Stimulated activated CD8-positive, alpha-beta memory T cell treated with anti-CD3 and anti-CD28 coated beads, Interleukin-7, amount 100 ng/mL, for 24 hours (primary cell): Measurements from ENCODE around the gene NBEA.
A peak's percentile ranks its signal among the peaks of the same experiment; 100 is the strongest.
"Not testable (repeated sequence)": the region's sequence is repeated elsewhere in the genome, so short reads cannot be mapped to it uniquely, and the experiment has no call there.

Experiments used
- DNase-seq: peaks from one replicate; pipeline ENCODE4 v3.0.0-alpha.2; 2020; ENCODE audit warnings: low read depth

The NBEA gene, protein sequence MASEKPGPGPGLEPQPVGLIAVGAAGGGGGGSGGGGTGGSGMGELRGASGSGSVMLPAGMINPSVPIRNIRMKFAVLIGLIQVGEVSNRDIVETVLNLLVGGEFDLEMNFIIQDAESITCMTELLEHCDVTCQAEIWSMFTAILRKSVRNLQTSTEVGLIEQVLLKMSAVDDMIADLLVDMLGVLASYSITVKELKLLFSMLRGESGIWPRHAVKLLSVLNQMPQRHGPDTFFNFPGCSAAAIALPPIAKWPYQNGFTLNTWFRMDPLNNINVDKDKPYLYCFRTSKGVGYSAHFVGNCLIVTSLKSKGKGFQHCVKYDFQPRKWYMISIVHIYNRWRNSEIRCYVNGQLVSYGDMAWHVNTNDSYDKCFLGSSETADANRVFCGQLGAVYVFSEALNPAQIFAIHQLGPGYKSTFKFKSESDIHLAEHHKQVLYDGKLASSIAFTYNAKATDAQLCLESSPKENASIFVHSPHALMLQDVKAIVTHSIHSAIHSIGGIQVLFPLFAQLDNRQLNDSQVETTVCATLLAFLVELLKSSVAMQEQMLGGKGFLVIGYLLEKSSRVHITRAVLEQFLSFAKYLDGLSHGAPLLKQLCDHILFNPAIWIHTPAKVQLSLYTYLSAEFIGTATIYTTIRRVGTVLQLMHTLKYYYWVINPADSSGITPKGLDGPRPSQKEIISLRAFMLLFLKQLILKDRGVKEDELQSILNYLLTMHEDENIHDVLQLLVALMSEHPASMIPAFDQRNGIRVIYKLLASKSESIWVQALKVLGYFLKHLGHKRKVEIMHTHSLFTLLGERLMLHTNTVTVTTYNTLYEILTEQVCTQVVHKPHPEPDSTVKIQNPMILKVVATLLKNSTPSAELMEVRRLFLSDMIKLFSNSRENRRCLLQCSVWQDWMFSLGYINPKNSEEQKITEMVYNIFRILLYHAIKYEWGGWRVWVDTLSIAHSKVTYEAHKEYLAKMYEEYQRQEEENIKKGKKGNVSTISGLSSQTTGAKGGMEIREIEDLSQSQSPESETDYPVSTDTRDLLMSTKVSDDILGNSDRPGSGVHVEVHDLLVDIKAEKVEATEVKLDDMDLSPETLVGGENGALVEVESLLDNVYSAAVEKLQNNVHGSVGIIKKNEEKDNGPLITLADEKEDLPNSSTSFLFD (N-terminal part only)

DNA sequence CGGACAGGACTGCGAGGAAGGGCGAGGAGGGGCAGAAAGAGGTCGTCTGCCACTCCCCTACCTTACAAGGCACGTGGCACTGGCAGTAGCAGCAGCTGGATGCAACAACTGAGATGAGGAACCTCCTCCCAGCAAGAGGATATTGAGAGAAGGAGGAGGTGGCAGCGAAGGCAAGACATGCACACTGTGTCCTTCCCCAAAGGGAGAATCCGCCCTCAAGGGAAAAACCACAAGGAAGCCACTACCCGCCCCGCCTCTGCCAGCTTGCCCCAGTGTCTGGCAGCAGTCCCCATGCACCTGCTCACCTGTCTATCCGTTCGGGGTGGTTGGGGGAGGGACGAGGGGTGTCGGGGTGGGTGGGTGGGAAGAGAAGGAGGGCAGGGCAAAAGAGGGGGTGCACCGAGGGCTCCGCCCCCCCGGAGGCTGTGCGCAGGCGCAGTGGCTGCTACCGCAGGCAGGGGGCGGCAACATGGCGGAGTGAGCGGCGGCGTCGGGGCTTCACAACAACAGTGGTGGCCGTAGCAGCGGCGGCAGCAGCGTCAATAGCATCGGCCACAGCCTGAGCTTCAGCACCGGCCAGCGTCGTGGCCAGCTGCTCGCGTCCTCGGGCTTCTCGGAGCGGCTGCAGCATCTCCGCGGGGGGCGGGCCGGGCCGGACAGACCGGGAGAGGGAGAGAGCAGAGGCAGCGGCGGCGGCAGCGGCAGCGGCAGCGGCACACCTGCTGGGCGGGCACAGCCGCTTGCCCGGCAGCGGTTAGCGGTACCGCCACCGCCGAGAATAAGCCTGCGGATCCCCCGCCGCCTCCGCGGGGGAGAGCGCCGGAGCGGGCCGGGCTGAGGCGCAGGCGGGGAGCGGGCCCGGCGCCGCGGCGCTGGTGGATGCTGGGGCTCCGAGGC, at the start of gene NBEA:
Gene NBEA, plus strand, starts transcription at position 436 of the 897 bp plus-strand sequence. CDS start 551 bp downstream, outside the sequence.
- DNase-seq: peak; percentile 55

DNA sequence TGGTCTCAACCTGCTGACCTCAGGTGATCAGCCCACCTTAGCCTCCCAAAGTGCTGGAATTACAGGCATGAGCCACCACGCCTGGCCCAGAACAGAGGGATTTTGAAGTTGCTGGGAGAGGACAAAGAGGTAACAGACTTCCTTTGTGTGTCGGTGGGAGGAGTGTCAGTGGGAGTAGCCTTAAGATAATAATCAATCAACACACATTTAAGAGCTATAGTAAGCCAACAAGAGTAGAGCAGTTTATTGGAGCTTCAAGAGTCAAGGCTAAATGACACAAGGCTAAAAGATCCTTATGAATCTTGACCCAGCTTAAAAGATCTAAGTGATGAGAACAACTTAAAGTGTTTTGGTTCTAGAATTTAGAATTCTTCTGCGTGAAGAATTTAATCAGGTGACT, 47.3 kb upstream of the NBEA start:
- no peak for DNase-seq

DNA sequence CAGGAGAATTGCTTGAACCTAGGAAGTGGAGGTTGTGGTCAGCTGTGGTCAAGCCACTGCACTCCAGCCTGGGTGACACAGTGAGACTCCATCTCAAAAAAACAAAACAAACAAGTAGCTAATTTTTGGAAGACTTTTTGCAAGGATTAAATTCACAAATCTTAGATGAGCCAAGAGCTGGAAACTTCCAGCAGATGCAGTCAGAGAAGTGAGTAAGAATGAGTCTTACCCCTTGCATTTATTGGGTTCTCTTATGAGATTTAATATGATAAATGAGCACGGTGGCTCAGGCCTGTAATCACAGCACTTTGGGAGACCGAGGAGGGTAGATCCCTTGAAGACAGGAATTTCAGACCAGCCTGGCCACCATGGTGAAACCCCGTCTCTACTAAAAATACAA, 44.9 kb upstream of the NBEA start:
- DNase-seq: no peak

DNA sequence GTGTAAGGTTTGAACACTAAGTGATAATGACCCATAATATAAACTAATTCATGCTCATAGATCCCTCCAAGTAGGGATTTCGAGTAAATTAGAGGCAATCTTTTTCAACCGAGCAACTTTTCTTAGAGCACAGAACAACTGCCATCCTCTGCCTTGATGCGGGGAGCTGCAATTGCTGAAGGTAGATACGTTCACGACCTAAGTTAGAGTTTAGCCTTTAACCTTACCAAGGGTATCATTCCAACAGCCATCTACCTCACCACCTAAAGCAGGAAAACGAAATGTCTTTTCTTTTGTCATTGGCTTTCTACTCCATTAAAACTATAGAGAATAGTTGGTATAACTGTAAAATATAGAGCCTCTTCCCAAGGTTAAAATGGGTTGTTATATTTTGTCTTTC, 42.2 kb upstream of the NBEA start:
- no peak for DNase-seq

GRCh38 chr13:34900288-34900739, 41.8 kb upstream of the NBEA start:
- DNase-seq: no peak

- no peak for DNase-seq
These were observed 40.5 kb upstream of the NBEA start for GRCh38 chr13:34901572-34901971.

DNA sequence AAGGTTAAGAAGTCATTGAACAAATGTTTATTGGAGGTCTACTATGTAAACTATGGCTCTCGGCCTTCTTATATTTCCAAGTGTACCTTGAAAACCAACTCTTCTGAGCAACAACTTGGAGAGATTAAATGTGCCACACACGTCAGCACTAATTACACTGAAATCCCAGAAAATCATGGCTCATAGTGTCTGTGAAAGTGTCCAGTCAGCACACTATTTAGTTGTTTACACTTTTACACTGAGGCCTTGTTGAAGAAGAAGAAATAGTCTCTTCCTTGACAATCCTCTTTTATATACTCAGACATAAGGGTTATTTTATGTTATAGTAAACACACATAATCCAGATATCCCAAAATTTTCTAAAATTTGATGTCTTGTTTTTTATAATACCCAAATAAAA, 30.9 kb upstream of the NBEA start:
- DNase-seq: no peak

- DNase-seq: no peak
These were observed 29.0 kb upstream of the NBEA start for GRCh38 chr13:34913040-34913439.

DNA sequence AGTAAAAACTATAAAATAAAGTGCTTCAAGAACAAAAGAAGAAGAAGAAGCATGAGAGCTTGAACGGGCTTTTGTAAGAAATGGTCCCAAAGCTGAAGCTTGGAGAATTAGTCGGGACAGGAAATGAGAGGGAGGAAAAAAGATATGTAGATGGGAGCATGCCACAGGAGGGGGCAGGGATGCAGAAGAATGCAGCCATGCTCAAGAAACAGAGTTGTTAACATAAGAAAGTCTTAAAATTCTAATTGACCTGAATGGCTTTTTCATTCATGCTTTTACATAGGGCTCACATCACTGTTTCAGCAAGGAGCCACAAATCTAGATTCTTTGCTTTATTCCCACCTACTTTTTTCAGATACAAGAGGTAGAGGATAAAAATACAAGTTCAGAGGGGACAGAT, 27.7 kb upstream of the NBEA start:
- no peak for DNase-seq

DNA sequence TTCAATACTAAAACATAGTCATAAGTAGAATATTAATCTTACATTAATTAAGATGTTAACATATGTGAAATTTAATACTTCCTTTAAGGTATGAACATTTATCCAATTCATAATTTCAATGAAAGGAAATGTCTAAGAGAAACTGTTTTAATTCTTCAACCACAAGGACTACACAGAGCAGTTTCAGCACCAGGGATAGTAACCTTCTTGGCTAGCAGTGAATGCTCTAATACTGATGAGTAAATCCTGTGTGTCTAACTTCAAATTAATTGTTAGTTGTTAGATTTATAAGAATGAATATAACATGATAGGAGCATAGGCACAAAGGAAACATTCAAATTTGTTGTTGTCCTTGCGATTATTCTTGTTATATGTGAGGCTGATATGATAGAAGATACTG, 15.6 kb upstream of the NBEA start:
- DNase-seq: no peak

DNA sequence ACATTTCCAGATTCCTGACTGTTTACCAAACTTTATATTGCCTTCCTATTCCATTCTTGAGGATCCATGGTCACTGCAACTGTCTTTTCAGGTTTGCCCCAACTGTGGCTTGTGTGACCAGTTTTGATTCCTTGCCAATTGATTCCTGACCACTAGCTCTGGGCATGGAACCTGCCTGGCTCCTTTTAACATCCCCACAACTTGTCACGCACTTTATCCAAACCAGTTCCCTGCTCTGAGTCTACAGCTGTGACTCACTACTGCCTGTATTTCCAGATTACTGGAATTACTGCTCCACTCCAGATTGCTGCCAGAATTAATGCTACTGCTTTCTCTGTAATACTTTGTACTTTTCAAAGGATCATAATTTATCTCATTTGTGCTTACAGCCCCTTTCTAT, 13.4 kb upstream of the NBEA start:
- not testable (repeated sequence) for DNase-seq

GRCh38 chr13:34931572-34931971, 10.5 kb upstream of the NBEA start:
- DNase-seq: no peak

GRCh38 chr13:34933349-34933748, 8.7 kb upstream of the NBEA start:
- no peak for DNase-seq

DNA sequence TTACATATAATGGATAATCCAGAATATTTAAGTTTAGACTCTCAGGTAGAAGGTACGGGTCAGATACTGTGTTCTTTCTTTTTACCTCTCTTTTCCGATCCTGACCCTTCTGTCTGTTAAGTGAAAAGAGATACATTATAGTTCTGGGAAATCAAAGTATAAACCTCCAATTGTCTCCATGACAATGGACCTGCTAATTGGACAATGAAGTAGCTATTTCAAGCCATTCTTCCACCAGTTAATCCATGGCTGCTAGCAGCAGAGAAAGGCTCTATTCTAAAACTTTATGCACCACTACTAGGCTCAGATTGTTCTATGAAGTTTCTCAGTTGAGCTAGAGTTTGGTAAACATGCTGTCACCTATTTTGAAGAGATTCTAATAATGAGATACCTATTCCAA, 8.3 kb upstream of the NBEA start:
- DNase-seq: no peak

- no peak for DNase-seq
These were observed 6.2 kb upstream of the NBEA start for GRCh38 chr13:34935841-34936240.

DNA sequence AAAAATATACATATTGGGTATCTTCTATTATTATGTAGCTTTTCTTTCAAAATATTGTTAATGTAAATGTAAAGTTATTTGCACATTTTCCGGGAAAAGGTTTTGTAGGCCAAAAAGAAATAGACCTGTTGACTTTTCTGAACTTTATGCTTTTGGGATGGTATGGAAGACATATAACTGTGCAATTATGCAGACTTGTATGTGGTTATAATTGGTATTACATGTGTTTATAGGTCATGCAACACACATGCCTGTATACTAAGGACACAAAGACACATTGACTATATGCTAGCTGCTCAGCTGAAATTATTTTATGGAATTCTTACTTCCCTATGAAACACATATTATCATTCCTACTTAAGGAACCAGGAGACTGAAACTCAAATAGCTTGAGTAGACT, 2.3 kb upstream of the NBEA start:
- DNase-seq: no peak

GRCh38 chr13:34941436-34941834, 635 bp upstream of the NBEA start:
- DNase-seq: no peak

DNA sequence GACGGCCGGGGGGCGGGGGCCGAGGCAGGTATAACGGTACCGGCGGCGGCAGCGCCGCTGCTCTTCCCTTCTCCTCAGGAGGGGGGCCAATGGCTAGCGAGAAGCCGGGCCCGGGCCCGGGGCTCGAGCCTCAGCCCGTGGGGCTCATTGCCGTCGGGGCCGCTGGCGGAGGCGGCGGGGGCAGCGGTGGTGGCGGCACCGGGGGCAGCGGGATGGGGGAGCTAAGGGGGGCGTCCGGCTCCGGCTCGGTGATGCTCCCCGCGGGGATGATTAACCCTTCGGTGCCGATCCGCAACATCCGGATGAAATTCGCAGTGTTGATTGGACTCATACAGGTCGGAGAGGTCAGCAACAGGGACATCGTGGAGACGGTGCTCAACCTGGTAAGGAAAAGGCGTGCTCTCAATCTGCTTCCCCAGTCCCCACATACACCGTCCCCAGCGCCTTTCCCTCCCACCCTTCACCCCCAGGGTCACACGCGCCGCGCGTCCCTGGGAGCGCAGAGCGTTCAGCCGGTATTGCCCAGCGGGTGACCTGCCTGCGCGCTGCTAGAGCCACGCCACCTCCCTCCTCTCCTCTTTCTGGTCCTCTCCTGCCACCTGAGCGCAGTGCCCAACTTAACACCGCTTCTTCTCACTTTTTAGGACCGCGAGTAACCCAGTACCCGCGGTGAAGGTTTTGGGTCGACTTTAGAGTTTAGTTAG, 814 bp downstream of the NBEA start:
- no peak for DNase-seq

GRCh38 chr13:34943436-34944273, 1.6 kb downstream of the NBEA start:
- DNase-seq: no peak

DNA sequence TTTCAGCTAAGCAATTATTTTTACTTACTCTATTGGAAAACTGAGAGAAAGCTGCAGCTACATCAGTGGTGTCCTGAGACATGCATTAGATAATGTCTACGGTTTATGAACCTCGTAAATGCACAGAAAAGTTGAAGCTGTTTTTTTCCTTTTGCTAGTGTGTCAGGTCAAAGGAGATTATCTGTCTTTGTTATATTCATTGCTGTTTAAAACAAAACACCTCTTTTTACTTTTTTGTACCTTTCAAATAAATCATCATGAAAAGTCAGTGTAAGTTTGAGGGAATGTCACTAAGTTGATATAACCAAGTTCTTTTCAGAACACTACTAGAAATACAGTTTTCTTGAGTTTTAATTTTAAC, 2.2 kb downstream of the NBEA start:
- no peak for DNase-seq
